T-helper 1 cell treated with Interleukin-12 subunit alpha and Interleukin-12 subunit beta and Interleukin-4 antibody, amounts not matched to agents 30 μg/mL and 1 μg/mL, for 36 hours (primary cell): ENCODE measurements around the gene LRP1B.
"Not testable (repeated sequence)": the region's sequence is repeated elsewhere in the genome, so short reads cannot be mapped to it uniquely, and the experiment has no call there.

Experiments
- H3K27ac Mint-ChIP-seq: one replicate; pipeline ENCODE4 v1.8.0; 2021; ENCODE audit warnings: mild to moderate bottlenecking, mixed read lengths
- H3K27me3 Mint-ChIP-seq: one replicate; pipeline ENCODE4 v1.8.0; 2021; ENCODE audit warnings: low read depth, mixed read lengths
- H3K36me3 Mint-ChIP-seq: one replicate; pipeline ENCODE4 v1.8.0; 2021; ENCODE audit warnings: low read depth, mixed read lengths
- H3K4me1 Mint-ChIP-seq: one replicate; pipeline ENCODE4 v1.8.0; 2021; ENCODE audit warnings: low read depth, mixed read lengths
- H3K4me3 Mint-ChIP-seq: one replicate; pipeline ENCODE4 v1.8.0; 2021; ENCODE audit warnings: mild to moderate bottlenecking, moderate library complexity, mixed read lengths
- H3K9me3 Mint-ChIP-seq: one replicate; pipeline ENCODE4 v1.8.0; 2021; ENCODE audit warnings: mixed read lengths

LRP1B gene

GRCh38 chr2:142087585-142087984 lies 43.2 kb downstream of the LRP1B start:
- not testable (repeated sequence) for H3K27ac Mint-ChIP-seq, H3K4me1 Mint-ChIP-seq, H3K27me3 Mint-ChIP-seq, H3K4me3 Mint-ChIP-seq, H3K9me3 Mint-ChIP-seq, H3K36me3 Mint-ChIP-seq

- Mint-ChIP-seq H3K27me3 (no peaks in the 10 kb centered on the region), H3K4me3 (no peak overlapping the region), H3K9me3 (no peaks in the 10 kb centered on the region), H3K4me1 (no peaks in the 10 kb centered on the region), H3K36me3 (no peaks in the 10 kb centered on the region), H3K27ac (no peak overlapping the region)
Observed at GRCh38 chr2:142082368-142082767, 48.4 kb downstream of the LRP1B start.

GRCh38 chr2:142076317-142076716 lies 54.5 kb downstream of the LRP1B start:
- H3K36me3 Mint-ChIP-seq = no peaks in the 10 kb centered on the region
- no peak overlapping the region for H3K4me3 Mint-ChIP-seq
- H3K9me3 Mint-ChIP-seq = peaks cover 5% of the 10 kb centered on the region
- no peaks in the 10 kb centered on the region for H3K4me1 Mint-ChIP-seq
- H3K27ac Mint-ChIP-seq = no peak overlapping the region
- no peaks in the 10 kb centered on the region for H3K27me3 Mint-ChIP-seq

GRCh38 chr2:142075826-142076225 lies 55.0 kb downstream of the LRP1B start:
- Mint-ChIP-seq H3K4me1 (no peaks in the 10 kb centered on the region), H3K27me3 (no peaks in the 10 kb centered on the region), H3K36me3 (no peaks in the 10 kb centered on the region), H3K27ac (no peak overlapping the region), H3K9me3 (peaks cover 5% of the 10 kb centered on the region), H3K4me3 (no peak overlapping the region)

DNA sequence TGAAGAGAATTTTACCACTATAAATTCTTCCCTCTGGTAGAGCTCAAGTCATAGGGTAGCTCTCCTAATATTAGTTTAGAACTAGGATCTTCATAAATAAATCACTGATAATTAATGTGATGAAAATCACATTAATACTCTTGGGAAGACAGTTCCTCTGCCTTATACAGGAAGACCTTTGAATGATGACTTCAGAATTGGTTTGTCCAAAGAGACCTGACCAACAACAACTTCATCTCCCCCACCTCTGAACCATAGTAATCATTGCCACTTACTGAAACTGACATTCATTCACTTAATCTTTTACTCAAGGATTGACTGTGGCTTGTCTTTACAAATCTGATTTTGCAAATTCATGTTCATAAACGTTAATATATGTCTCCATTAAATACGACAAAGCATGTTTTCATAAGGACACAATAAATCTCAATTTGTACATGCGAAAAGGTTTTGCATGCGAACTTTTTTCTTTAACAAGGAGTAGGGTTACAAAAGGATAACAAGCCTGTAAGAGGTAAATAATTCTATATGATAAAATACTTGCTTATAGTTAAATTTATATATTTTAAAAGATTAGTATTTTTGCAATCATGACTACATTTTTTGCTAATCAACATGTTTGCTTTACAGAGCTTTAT lies 61.4 kb downstream of the LRP1B start:
- no peaks in the 10 kb centered on the region for H3K27me3 Mint-ChIP-seq
- H3K4me1 Mint-ChIP-seq = no peaks in the 10 kb centered on the region
- H3K9me3 Mint-ChIP-seq = no peaks in the 10 kb centered on the region
- H3K36me3 Mint-ChIP-seq = no peaks in the 10 kb centered on the region
- no peak overlapping the region for H3K4me3 Mint-ChIP-seq
- H3K27ac Mint-ChIP-seq = no peak overlapping the region

- H3K9me3 Mint-ChIP-seq = no peaks in the 10 kb centered on the region
- no peaks in the 10 kb centered on the region for H3K4me1 Mint-ChIP-seq
- H3K27ac Mint-ChIP-seq = no peak overlapping the region
- no peak overlapping the region for H3K4me3 Mint-ChIP-seq
- no peaks in the 10 kb centered on the region for H3K36me3 Mint-ChIP-seq
- H3K27me3 Mint-ChIP-seq = no peaks in the 10 kb centered on the region
Observed at GRCh38 chr2:142065700-142066099, 65.1 kb downstream of the LRP1B start.

- H3K27ac Mint-ChIP-seq = no peak overlapping the region
- no peaks in the 10 kb centered on the region for H3K4me1 Mint-ChIP-seq
- H3K27me3 Mint-ChIP-seq = no peaks in the 10 kb centered on the region
- H3K4me3 Mint-ChIP-seq = no peak overlapping the region
- no peaks in the 10 kb centered on the region for H3K36me3 Mint-ChIP-seq
- H3K9me3 Mint-ChIP-seq = no peaks in the 10 kb centered on the region
Observed at GRCh38 chr2:142065156-142065555, 65.7 kb downstream of the LRP1B start.

DNA sequence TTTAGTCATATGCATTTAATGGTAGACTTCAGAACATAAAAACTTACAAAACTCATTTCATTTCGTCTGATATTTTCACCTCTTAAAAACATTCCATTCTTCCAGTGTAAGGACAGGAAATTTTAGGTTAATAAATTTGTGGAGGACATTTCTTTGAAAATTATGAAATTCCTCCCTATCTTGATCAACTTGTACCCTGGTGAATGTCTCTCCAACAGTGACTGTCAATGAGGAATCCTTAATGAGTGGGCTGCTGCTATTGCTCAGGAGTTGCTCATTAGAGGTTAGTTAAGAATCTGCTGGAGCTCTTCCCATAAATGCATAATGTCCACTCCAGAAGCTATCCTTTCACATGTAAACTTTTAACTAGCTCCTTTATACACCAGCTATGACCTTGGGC lies 69.1 kb downstream of the LRP1B start:
- H3K36me3 Mint-ChIP-seq = no peaks in the 10 kb centered on the region
- no peak overlapping the region for H3K27ac Mint-ChIP-seq
- H3K4me3 Mint-ChIP-seq = no peak overlapping the region
- no peaks in the 10 kb centered on the region for H3K27me3 Mint-ChIP-seq
- H3K4me1 Mint-ChIP-seq = no peaks in the 10 kb centered on the region
- no peaks in the 10 kb centered on the region for H3K9me3 Mint-ChIP-seq

DNA sequence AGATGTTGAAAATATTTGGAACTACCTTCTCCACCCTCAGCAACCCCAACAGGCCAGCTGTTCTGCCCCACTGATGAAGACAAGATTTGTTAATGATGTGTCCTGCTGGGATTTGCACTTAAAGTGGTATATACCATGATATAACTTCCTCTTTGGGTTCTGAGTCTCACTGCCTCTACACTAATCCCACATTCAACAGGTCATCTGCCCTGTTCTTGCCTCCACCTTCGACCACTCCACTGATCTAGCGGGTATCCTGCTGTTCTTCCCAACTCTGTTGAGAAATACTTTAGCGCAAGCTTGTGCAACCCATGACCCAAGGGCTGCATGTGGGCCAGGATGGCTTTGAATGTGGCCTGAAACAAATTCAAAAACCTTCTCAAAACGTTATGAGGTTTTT lies 72.7 kb downstream of the LRP1B start:
- H3K4me3 Mint-ChIP-seq = no peak overlapping the region
- H3K36me3 Mint-ChIP-seq = no peaks in the 10 kb centered on the region
- H3K27ac Mint-ChIP-seq = no peak overlapping the region
- H3K4me1 Mint-ChIP-seq = no peaks in the 10 kb centered on the region
- no peaks in the 10 kb centered on the region for H3K27me3 Mint-ChIP-seq
- H3K9me3 Mint-ChIP-seq = no peaks in the 10 kb centered on the region

DNA sequence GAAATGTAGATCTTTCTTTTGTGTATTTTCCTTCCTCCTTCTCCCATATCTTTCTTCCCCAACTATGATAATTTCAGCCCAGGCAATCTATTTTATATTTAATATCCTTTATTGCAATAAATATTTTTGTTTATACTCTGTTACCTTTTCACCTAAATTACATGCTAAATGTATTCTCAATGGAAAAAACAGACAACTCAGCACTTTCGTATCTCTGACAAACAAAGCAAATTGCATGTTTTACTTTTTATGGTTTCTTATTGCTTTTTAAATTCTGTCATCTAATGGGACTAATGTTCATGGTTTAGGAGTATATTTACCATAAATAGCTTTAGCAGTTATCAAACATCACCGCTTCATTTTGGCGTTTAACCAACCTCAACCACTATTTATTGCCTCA lies 74.0 kb downstream of the LRP1B start:
- no peaks in the 10 kb centered on the region for H3K9me3 Mint-ChIP-seq
- no peaks in the 10 kb centered on the region for H3K36me3 Mint-ChIP-seq
- no peaks in the 10 kb centered on the region for H3K27me3 Mint-ChIP-seq
- H3K4me3 Mint-ChIP-seq = no peak overlapping the region
- no peak overlapping the region for H3K27ac Mint-ChIP-seq
- no peaks in the 10 kb centered on the region for H3K4me1 Mint-ChIP-seq

DNA sequence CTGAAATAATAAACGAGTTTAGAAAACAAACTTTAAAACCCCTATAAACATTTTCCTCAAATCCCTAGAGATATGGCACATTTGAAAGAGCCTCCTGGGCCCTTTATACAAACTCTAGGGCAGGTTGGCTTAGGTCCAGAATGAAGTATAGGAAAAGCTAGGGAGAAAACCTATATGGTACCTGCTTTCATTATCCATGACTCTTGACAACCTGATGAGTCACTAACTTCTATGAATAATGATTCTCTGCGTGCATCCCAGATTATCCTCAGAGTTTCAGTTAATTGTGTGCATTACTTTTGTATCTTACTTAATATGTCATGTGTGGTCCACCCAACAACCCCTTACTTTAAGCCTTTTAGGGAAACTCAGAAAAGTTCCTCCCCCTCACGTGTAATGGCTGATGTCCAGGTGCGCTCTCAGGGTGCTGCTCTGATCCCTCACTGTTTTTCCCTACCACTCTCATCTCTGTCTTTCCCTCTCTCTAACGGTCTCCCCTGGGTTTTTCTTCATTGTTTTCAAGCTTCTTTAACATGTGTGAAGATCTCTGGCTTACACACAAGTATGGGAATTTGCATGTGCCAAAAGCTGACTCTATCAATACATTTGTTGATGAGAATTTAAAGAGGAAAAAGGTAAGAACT lies 78.5 kb downstream of the LRP1B start:
- Mint-ChIP-seq H3K27me3 (no peaks in the 10 kb centered on the region), H3K4me1 (no peaks in the 10 kb centered on the region), H3K9me3 (no peaks in the 10 kb centered on the region), H3K36me3 (no peaks in the 10 kb centered on the region), H3K4me3 (no peak overlapping the region), H3K27ac (no peak overlapping the region)

- Mint-ChIP-seq H3K27me3 (no peaks in the 10 kb centered on the region), H3K27ac (no peak overlapping the region), H3K36me3 (no peaks in the 10 kb centered on the region), H3K4me1 (no peaks in the 10 kb centered on the region), H3K9me3 (no peaks in the 10 kb centered on the region), H3K4me3 (no peak overlapping the region)
Observed at GRCh38 chr2:142048581-142048980, 82.2 kb downstream of the LRP1B start.

GRCh38 chr2:142045641-142046040 lies 85.2 kb downstream of the LRP1B start:
- Mint-ChIP-seq H3K9me3 (no peaks in the 10 kb centered on the region), H3K4me1 (no peaks in the 10 kb centered on the region), H3K4me3 (no peak overlapping the region), H3K27me3 (no peaks in the 10 kb centered on the region), H3K36me3 (no peaks in the 10 kb centered on the region), H3K27ac (no peak overlapping the region)

DNA sequence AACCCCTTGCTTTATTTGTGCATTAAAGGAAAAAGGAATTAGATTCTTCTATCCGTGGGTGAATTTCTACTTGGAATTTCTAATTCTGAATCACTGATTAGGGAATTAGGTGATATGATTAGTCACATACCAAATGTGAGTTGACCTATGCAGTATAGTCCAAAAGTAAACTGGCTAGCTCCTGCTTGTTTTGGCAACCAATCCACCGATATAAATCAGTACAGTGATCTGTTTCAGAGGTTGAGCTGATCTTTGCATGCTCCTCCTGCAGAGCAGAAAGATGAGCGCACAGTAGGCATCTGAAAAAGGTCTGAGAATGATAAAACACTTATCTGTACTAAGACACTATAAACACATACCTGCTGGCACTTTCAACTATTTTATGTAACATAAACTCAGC lies 86.6 kb downstream of the LRP1B start:
- Mint-ChIP-seq H3K4me1 (no peaks in the 10 kb centered on the region), H3K9me3 (no peaks in the 10 kb centered on the region), H3K27me3 (no peaks in the 10 kb centered on the region), H3K36me3 (no peaks in the 10 kb centered on the region), H3K27ac (no peak overlapping the region), H3K4me3 (no peak overlapping the region)

DNA sequence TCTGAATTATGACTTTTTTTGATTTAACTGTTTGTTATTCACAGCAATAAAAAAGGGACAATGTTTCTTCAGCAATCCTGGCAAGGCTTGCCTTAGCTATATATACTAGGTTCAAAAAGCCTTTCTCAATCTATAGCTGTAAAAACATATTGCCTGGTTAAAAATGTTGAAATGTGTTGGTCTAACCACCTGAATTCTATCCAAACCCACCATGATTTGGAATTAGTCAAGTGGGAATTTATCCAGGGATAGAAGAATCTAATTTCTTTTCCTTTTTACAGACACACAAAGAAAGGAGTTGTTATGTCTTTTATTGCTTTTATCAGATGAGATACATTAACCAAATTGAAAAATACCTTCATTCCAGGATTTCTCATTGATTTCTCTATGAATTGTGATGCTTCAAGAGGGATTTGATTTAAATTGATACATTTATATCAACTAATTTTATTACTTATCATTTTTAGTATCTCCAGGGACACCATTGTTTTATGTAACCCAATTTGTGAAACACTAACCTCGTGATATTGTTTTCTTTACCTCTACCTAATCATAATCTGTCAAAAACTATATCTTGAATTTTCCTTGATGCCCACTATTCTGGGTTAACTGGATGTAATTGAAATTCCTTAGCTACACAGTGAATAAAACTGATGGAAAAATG lies 88.1 kb downstream of the LRP1B start:
- H3K27me3 Mint-ChIP-seq = no peaks in the 10 kb centered on the region
- no peaks in the 10 kb centered on the region for H3K9me3 Mint-ChIP-seq
- no peaks in the 10 kb centered on the region for H3K4me1 Mint-ChIP-seq
- no peaks in the 10 kb centered on the region for H3K36me3 Mint-ChIP-seq
- no peak overlapping the region for H3K27ac Mint-ChIP-seq
- H3K4me3 Mint-ChIP-seq = no peak overlapping the region
